NCI-H1694 treated with DMSO at 0.1 percent for 48 hours (cell line): ENCODE measurements around the gene SVIL.

Experiments
- DNase-seq: peaks from one replicate; lab custom pipeline; 2025; lab: John Stamatoyannopoulos, UW

SVIL gene, protein sequence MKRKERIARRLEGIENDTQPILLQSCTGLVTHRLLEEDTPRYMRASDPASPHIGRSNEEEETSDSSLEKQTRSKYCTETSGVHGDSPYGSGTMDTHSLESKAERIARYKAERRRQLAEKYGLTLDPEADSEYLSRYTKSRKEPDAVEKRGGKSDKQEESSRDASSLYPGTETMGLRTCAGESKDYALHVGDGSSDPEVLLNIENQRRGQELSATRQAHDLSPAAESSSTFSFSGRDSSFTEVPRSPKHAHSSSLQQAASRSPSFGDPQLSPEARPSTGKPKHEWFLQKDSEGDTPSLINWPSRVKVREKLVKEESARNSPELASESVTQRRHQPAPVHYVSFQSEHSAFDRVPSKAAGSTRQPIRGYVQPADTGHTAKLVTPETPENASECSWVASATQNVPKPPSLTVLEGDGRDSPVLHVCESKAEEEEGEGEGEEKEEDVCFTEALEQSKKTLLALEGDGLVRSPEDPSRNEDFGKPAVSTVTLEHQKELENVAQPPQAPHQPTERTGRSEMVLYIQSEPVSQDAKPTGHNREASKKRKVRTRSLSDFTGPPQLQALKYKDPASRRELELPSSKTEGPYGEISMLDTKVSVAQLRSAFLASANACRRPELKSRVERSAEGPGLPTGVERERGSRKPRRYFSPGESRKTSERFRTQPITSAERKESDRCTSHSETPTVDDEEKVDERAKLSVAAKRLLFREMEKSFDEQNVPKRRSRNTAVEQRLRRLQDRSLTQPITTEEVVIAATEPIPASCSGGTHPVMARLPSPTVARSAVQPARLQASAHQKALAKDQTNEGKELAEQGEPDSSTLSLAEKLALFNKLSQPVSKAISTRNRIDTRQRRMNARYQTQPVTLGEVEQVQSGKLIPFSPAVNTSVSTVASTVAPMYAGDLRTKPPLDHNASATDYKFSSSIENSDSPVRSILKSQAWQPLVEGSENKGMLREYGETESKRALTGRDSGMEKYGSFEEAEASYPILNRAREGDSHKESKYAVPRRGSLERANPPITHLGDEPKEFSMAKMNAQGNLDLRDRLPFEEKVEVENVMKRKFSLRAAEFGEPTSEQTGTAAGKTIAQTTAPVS (N-terminal part only)

DNA sequence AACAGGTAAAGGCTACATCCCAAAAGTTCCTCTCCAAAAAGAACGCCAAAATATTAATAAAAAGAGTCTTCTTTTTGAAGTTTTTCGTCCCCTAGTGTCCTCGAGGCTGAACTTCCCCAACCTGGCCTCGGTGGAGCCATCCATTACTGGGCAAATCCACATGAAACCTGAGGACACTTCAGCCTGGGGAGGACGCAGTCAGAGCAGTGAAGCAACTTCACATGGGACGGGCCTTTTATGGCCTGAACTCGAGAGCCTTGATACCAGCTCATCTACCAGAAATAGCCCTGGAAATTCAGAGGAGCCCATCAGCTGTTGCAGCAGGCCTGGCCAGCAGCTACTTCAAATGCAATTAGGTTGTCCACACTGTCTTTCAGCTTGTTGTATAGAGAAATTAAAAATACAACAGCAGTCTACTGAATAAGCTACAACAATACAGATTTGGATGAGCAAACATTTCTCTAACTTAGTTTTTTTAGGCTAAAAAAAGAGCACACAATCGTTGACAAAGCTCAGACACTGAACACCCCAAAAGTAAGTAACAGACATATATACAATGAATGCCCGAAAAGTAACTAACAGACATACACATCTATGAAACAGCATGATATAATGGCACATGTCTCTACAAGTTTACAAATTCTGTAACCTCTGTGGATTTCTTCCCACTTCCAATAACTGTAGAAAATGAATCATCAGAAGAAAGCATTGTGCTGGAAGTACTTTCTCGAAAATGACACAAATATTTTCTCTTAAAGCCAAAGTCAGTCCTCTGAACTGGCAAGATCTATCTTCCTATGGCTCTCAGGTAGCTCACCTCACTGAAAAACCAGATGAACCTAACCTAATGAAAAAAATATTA, at the start of gene SVIL:
Gene SVIL (minus strand): TSS at position 208 of the 862 bp plus-strand sequence. CDS start 79,913 bp downstream, outside the sequence.
- DNase-seq, result no peak

DNA sequence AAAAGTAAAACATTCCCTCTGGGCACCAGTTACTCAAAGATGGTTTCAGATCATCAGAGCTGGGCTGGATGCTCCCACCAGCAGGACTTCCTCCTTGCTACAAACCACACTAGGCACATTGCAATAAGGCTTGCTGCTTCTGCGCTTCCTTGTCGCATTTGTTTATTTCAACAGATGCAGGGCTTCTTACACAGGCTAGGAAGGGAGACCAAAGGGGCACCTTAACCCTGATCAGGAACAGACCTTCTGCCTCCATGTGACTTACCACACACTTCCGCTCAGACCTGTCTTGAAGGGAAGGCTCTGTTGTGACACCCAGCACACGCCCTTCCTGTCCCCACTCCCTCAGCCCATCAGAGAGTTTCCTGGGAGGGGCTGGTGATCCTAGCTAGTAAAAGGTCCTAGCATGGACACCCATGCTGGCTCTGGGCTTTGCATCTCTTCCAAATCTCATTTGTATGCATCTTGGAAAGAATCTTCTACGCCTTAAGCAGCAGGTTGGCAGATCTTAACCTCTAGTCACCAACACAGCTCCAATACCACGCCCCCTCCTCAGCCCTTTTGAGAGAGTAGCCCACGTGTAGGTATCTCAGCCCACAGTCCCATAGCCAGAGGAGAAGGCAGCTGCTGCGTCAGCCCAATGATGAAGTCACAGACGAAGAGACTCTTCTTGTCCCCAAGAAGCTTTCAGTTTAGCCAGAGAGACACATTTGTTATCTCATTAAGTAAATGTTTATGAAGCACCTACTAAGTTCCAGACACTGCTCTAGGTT, 47.1 kb upstream of the SVIL start:
- no peak for DNase-seq

DNA sequence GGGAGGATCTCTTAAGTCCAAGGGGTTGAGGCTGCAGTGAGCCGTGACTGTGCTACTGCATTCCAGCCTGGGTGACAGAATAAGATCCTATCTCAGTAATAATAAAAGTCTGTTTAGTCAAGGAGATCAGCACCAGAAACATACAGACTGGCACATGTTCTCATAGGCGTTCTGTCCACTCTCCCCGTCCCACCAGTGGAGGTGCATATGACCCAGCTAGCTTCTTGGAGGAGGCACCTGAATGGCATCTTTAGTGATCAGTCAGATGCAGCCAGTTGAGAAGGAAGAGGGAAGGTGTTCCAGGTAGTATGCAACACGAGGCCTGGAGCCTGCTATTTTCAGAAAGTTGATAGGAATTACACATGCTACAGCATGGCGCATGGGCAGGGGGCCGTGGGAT, 45.3 kb upstream of the SVIL start:
- no peak for DNase-seq

DNA sequence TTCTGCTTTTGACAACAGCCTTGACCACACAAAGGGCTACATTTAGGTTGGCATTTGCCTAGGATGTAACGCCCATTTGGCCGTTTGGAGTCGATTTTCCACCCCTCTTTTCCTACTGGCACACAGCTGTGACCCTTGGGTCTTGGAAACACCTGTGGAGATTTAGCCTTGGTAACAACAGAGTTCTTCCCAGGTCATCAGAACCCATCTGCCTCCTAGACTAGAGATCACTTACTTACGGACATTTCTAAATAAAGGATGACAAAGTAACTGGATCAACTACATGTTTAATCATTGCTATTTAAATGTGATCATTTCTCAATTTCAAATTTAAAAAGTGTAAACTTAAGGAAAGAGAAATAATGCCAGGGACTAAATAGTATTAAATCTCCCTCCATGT, 42.0 kb upstream of the SVIL start:
- no peak for DNase-seq

DNA sequence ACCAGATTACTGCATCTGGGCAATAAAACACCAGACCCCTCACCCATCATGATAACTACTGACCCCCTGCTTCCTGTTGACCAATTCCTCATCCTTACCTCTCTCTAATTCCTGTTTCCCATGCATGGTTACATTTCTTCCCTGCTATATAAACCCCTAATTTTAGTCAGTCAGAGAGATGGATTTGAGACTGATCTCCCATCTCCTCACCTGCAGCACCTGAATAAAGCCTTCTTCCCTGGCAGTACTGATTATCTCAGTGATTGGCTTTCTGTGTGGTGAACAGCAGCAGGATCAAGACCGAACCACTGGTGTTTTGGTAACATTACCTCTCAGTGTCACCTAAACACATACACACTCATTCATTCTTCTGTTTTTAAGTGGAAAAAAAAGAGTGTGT, 41.2 kb upstream of the SVIL start:
- DNase-seq, result no peak

DNA sequence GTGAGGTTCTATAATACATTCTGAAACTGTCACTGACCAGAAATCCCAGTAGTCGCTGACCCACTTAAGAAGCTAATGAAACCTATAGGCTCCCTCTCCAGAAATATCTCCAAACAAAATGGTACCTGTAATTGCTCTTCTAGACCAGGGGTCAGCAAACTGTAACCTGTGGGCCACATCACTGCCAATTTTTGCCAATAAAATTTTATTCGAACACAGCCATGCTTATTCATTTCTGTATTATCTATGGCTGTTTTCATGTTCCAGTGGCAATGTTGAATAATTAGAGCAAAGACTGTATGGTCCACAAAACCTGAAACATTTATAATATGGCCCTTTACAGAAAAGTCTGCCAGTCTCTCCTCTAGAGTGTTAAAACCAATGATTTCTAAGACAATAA, 37.2 kb upstream of the SVIL start:
- no peak for DNase-seq

DNA sequence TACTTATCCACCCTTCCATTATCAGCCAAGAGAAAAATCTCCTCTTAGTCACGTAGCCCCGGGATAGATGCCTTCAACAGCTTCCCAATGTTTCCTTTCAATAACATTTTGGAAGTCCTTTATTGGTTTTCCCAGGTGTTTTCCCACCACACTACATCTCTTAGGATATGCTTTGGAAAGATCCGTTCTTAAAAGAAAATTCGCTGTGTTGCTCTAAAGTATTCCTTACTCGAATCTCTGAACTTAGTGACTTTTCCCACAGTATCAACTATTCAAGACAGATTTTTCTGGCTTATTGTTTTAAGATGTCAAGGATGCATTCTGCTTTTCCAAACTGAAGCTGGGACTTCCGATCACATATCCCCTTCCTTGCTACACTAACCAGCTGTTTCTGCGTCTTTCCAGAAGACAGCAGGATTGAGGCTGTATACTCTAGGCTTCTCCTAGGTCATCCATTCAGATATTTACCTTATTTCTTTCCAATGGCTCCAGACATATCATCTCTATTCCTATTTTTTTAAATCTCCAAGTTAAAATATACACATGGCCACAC, 36.5 kb upstream of the SVIL start:
- DNase-seq, result no peak

DNA sequence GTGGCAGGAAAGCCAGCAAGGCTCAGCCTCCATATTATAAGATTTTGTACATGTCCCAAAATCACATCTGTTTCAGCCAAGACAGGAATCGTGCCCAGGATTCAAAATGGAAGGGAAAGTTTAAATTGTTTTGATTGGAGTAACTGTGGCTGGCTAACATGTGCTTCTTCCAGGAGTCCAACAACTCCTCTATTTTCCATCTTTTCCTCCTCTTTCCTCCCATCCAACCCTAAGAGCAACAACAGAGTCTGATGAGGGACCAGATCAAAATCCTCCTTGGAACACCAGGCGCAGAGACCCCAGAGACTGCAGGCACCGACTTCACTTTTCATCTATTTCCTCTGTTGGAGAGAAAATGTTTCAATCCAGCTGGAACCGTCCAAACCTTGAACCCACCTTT, 36.0 kb upstream of the SVIL start:
- DNase-seq, result no peak

DNA sequence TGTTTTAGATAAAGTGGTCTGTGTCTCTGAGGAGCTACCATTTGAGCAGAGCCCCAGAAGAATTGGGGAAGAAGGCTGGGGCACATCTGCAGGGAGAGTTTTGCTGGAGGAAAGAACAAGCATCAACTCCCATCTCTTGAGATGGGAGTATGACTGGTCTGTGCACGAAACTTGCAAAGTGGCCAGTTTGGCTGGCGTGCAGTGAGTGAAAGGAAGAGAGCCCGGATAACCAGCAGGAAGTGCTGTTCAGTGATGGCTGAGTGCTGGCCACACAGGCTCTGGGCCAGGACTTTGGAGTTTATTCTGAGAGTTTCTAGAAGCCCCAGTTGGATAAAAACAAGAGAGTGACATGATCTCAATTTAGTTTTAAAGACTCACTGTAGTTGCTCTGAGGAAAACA, 34.4 kb upstream of the SVIL start:
- no peak for DNase-seq

DNA sequence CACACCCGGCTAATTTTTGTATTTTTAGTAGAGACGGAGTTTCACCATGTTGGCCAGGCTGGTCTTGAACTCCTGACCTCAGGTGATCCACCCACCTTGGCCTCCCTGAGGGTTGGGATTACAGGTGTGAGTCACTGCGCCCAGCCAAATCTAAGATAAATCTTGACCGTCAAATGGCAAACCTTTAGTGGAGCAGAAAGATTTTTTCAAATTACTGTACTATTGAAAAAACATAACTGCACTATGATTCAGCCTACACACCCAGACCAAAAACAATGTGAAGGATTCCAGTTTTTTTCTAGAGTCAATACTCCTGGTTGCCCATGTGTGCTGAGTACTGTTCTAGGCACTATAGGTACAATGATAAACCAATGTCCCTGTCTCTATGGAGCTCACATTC, 33.9 kb upstream of the SVIL start:
- DNase-seq, result no peak

DNA sequence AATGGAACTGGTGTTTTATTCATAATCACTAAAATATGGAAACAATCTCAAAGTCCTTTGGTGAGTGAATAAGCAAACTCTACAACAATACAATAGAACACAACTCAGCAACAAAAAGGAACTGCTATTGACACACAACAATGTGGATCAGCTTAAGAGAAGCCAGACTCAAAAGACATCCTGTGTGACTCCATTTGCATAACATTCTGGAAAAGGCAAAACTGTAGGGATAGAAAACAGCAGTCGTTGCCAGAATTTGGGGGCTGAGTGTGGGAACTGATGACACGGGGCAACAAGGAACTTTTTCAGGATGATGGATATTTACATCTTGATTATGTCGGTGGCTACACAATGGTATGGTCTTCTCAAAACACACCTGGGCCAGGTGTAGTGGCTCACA, 32.4 kb upstream of the SVIL start:
- DNase-seq, result no peak

DNA sequence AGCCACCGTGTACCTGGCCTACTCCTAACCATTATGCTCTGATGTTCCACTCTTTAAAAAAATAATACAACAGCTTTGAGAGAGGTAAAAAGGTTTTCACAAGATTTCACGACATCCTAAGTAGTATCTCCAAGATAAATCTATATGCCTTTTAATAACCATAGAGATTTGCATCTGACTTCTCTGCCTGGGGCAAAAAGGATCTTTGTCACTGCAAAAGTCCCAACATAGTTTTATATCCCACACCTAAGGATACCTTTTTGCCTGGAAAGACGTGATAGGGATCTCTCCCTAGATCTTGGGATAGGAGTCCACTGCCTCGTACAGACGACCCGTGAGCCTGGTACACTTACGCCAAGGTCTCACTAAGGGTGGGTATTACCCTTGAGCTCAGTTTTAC, 31.4 kb upstream of the SVIL start:
- DNase-seq, result no peak

DNA sequence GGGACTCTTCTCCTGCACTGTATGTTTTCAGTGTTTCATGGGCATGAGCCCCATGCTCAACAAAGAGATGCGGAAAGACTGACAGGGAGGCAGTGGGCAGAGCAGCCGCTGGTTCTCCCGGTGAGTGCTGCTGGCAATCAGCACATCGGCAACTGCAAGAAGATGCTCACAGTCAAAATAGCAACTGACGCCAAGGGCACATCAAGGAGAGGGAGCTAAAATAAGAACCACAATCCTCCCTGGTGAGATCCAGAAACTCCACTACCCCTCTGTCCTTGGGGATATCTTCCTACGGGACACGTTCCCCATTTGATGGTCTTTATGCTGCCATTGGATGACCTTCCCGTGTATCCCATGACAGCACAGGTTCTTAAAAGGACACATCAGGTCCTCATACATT, 28.9 kb upstream of the SVIL start:
- DNase-seq, result no peak

DNA sequence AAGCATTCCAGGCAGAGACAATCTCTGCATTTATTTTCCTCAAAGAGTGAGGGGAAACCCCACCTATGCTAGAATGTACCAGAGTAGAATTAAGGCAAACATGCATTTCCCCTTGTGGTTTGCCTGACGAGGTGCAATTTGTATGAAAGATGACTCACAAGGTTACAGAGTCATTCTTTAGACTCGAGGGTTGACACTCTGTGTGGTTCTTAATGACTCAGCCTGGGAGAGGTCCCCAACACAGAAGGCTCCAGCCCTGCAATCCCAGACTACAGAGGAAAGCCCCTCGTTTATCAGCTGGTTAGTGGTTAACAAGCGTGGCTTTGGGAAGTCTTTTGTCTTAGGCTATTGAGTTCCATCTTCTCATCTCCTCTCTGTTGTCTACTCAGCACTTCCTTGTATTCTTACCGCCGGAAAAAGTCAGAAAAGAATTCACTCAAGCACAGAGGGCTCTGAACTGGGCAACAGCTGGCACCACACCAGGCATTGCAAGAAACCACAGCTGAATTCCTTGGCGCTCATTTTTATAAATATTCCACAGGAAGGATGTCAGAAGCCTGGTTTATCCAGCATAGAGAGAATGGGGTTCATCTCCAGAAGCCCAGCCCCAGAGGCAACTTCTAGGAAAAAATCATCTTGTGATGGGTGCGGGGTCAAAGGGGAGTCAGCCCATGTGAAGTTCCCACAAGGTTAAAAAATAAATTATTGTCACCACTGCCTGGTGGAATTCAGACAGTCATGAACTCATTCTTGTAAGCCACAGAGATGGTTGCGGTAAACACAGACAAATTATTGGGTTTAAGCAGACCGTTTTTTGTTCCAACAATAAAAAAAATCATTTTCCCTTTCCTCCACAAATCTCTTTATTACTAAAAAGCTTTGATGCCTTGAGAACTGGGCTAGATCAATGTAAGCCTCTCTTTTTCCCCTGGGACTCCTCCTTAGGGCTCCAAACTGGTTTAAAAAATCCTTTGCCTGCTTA, 24.5 kb upstream of the SVIL start:
- DNase-seq, result no peak

DNA sequence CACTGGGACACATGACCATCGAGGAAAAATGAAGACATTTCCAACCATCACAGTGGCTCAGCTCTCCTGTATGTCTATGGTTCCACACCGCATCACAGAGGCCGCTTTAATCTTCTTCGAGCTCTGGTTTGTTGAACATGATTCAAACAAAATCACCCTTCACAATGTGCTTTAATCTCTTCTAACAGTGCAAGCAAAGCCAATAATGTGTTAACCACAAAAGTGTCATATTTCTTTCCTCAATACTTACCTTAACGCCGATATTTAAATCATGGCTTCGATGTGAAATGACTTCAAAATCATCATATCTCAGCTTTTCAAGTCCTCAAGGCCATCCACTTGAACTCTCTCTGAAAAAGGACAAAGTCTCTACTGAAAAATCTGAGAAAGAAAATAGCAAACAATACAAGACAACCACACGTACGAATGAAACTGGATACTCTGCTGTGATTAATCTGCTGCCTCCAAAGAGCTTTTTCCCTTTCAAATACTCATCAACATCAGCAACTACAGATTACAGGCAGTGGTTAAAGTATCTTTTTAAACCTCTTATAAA, 23.0 kb upstream of the SVIL start:
- no peak for DNase-seq

DNA sequence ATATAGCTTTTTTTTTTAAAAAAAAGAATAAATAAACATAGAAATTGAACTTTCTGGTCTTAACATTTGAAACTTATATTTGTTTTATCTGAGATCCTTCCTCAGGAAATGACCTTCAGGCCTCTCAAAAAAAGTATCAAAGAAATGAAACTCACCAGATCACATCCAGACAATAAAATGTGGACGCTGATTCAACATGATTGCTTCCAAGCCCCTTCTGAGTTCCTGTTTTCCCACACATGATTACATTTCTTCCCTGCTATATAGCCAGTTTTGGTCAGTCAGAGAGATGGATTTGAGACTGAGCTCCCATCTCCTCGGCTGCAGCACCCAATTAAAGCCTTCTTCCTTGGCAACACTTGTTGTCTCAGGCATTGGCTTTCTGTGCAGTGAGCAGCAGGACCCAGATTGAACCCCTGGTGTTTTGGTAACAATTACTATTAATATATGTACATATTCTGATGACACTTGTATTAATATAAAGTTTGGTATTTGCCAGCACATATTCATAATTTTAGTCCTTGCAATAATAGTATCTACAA, 21.8 kb upstream of the SVIL start:
- no peak for DNase-seq

DNA sequence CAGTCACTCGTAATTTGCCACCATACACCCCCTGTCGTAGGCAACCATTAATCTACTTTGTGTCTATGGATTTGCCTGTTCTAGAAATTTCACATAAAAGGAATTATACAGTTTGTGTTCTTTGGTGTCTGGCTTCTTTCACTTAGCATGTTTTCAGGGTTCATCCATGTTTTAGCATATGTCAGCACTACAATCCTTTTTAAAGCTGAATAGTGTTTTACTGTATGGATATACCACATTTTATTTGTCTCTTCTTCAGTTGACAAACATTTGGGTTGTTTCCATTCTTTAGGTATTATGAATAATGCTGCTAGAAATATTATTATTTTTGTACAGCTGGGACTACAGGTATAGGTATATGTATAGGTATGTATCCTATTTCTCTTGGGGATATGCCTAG, 17.4 kb upstream of the SVIL start:
- DNase-seq, result no peak

DNA sequence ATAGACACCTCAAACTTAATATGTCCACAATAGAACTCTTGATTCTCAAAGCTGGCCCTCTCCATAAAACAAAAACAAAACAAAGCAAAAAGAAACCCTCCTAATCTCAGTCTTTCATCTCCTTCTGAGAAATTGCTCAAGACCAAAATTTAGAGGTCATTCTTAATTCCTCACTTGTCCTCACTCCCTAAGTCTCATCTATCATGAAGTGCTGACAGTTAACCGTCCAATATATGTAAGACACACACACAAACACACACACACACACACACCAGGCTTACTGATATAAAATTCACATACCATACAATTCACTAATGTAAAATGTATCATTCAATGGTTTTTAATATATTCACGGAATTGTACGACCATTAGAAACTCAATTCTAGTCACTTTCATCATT, 17.0 kb upstream of the SVIL start:
- DNase-seq, result no peak

DNA sequence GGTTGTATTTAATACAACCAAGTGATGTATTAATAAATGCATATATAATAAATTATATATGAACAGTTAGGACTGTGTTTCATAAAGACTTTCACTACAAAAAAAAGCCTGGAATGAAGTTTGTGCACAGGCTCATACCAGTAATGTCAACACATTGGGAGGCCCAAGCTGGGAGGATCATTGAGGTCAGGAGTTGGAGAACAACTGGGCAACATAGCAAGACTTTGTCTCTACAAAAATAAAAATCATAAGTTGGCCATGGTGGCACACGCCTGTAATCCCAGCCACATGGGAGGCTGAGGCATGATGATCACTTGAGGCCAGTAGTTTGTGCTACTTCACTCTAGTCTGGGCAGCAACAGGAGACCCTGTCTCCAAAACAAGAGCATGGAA, 15.8 kb upstream of the SVIL start:
- no peak for DNase-seq
